HL-60/S4 (cell line): ENCODE results near the gene TBX19.

Experiments used
- in situ Hi-C: fragments of 300-500 bp; cut with MboI; formaldehyde crosslinking; loops from 2 replicates; pipeline ENCODE4 v1.14.3; 2022; ENCODE audit warnings: low sequenced_read_pairs

TBX19 gene

DNA sequence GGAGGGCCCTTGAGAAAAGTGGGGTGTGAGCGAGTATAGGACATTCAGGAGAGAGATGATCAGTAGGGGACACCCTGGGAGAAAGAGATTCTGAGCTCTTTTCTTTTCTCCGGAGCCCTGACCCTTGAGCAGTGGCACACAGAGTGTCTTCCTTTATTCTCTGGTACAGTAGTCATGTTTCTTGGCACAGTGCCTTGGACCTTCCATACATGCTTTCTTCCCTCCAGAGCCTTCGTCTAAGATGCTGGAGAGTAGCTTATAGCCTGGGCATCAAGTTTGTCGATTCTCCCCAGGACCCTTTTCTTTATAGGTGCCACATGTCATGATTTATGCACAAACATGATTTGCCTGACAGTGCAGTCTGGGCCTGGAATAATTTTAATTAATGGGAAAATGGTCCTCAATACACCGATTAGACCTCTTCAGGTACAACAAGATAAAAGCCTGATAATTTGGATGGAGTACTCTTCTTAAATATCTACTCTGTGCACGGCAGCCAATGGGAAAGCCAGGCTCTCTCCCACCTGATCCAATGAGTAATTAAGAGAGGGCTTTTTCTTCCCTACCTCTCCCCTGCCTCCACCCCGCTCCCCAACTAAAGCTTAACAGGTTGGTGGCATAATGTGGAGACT, at the start of gene TBX19:
Gene TBX19, plus strand, starts transcription at position 582 of the 632 bp plus-strand sequence. CDS start 214 bp downstream, outside the sequence.
- in situ Hi-C loops: no loop called here

DNA sequence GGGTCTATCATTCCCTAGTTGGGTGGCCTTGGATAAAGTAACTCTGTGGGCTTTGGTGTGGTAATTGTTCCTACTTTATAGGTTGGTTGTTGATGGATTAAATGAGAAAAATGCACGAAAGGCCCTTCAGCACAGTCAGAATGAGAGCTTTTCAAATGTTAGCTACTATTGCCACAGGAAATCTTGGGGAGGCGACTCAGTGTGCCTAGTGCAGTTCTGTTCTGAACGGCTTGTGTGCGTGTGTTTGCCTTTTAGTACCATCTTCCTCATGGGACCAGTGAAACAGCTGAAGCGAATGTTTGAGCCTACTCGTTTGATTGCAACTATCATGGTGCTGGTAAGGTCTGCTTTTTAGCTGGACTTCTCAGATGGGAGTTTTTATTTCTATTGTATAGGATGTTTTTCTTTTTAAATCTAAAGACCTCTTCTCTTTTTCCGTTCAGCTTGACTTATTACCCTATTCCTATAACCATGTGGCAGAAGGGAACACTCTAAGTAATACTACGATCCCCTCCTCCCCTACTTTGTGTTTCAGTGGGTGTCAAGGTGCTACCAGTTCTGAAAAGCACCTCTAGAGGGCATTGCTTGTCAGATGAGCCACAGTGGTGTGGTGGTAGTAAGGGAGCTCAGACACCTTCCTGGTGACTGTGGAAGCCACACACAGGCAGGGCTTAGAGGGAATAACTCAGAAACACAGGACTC, 45.7 kb upstream of the TBX19 start:
- in situ Hi-C loops: no loop called here

DNA sequence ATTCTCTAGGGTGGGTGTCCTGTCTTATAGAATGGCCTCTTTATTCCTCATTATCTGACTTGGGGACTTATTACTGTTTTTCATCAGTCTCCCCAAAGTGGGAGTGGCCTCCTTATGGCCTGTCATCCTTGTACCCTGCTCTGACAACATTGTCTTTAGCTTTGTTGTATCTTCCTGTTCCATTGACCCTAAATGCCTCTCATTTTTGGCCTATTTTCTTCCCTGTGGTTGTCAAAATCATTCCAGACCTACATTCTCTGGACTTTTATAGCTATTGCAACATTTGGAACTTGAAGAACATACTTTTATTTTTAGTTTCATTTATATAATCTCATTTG, 45.2 kb upstream of the TBX19 start:
- in situ Hi-C loops: no loop called here

DNA sequence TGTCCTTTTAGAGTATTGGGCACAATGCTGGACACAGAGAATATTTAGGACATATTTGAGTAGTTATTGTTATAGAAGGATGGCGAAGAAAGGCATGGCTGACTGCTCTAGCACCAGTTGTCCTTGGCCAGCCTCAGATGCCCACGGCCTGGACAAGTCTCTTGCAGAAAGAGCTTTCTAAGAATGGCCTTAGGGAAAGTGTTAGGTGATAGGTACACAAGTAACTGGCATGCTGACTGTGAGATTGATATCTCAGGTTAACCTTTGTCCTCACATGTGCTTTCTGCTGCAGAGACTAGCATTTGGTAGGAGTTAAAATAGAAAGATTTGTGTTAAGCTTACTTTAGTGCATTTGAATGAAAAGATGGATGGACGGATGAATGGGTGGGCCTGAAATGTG, 44.7 kb upstream of the TBX19 start:
- in situ Hi-C loops: no loop called here

DNA sequence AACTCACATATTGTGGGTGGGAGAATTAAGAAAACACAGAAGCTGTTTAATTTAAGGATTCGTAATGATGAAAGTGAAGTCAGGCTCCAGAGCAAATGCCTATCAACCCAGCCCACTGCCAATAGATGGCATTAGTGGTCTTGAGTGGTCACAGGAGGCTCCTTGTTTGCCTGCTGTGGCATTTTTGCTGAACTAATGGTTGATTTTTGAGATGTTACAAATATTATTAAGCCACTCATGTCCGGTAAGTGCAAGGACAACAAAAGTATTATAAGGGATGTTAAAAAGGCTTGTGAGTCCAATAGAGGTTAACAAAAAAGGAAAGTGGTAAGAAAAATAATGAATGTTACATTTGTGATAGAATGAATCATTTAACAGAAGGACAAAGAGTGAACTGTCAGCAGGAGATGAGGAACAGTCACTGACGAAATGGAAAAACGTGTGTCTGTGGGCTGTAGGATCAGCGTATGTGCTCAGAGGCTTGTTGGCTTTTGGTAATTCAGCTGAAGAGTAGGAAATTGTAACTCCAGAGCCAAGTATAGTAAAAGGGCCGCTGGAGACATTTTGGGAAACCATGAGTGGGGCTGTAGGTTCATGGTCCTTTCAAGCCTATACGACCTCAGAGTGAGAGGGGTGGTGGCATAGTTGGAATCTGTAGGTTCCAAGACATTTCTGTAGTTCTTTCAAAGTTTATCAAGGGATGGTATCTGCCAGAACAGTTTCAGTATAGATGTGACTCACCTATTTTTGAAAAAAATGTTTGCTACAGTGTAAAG, 43.7 kb upstream of the TBX19 start:
- in situ Hi-C loops: no loop called here

DNA sequence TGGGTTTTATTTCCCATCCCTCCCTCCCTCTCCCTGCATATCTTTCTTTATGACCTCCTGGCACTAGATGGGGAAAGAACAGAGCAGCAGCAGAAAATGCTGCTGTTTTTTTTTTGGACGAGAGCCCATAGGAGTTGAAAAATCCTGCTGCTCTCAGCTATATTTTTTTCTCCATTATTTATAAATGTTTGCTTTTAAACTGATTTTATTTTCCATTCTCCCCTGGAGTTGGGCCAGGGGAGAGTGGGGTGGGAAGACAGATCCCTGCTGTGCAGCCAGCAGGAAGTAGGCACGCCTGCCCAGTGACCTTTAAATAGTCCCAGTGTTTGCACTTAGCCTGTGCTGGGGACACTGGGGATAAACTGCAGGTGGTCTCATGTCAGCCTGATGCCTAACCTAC, 37.5 kb upstream of the TBX19 start:
- in situ Hi-C loops: no loop called here

DNA sequence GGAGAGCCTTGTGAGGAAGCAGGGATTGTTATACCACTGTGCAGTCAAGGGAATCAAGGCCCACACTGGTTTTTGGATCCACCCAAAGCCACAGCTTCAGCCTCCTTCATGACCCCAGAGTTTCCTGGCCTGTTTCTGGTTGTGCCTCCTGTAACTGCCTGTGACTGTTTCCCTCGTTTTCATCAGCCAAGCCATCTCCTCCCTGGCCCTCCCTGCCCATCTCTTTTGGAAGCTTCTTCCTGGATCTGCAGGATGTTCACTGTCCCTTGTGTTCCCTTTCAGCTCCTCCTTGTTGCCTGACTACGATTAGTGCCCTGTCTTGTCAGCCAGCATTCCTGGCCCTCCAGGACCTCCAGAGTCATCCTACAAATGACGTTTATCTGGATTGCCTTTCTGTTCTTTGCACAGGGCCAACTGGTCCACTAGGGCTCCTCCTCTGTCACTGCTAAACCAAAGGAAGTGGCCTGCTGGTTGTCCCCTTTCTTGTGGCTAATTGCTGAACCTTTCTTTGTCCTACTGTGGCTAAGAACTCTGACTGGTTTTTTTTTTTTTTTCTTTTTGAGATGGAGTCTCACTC, 37.0 kb upstream of the TBX19 start:
- in situ Hi-C loops: no loop called here

DNA sequence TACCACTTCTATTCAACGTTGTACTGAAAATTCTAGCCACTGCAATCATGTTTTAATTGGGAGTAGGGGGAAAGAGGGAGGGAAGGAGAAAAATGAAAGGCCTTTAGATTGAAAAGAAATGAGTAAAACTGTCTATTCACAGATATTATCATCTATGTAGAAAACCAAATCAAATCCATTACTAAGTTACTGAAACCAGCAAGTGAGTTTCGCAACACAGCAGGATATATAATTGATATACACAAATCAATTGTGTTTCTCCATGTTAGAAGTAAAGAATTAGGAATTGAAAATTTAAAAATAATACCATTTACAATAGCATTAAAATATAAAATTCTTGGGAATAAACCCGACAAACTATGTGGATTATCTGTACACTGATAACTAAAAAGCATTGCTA, 35.6 kb upstream of the TBX19 start:
- in situ Hi-C loops: no loop called here

DNA sequence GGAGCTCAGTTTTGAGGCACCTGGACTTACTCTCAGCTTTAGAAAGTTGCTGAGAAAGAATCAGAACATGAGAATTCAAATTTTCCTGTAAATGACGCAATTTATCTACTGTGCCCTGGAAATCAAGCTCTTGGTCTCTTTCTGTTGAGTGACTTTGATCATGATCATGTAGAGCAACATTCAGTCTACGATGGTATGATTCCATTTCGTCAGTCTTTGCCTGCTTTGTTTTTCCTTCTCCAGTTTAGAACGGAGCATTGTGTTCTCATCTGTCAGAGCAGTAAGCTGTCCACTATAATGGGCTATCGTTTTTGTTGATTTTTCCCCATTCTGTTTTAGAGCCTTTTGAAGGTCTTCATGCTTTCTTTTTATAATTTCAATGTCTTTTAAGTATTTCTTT, 34.2 kb upstream of the TBX19 start:
- in situ Hi-C loops: no loop called here

DNA sequence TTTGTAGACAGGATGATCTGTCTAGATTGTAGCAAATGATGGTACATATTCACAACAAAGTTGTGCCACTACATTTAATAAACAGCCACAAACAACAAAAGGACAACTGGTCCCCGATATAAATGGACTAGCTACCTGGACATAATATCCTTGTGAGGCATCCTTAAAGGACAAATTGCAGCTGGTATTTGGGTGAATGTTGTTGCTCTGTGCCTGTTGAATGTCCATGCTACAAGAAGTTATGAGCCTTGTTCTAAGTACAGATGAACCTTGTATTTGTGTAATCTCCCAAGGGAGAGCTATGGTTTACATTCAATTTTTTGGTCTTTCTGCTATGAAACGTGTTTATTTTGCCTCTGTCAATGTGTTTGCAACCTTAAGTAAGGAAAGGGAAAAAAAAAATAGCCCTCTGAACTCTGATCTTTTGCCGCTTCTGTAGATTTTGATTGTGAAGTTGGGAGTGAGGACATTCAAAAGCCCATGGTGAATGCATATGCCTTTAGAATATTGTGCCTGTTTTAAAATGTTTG, 28.4 kb upstream of the TBX19 start:
- in situ Hi-C loops: loop anchor here (10.0 kb wide), 1 partner anchor 57 kb away; no protein-coding TSS in a partner anchor

DNA sequence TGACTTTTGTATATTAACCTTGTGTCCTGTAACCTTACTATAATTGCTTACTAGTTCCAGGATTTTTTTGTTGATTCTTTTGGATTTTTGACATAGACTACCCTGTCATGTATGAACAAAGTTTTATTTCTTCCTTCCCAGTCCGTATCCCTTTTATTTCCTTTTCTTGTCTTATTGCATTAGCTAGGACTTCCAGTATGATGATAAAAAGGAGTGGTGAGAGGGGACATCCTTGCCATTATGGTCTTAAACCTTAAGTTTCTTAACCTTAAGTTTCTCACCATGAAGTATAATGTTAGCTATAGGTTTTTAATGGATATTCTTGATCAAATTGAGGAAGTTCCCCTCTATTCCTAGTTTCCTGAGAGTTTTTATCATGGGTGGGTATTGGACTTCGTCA, 24.5 kb upstream of the TBX19 start:
- in situ Hi-C loops: loop anchor here (10.0 kb wide), 1 partner anchor 61 kb away; no protein-coding TSS in a partner anchor

DNA sequence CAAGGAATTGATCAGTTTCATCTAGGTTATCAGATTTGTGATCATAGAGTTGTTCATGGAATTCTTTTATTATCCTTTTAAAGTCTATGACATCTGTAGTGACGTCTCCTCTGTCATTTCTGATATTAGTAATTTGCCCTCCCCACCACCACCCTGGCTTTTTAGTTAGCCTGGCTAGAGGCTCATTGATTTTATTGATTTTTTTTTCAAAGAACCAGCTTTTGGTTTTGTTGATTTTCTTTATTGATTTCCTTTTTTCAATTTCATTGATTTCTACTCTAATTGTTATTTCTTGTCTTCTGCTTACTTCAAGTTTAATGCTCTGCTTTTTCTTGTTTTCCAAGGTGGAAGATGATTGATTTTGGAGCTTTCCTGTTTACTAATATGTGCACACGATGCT, 23.3 kb upstream of the TBX19 start:
- in situ Hi-C loops: loop anchor here (10.0 kb wide), 1 partner anchor 63 kb away; no protein-coding TSS in a partner anchor

DNA sequence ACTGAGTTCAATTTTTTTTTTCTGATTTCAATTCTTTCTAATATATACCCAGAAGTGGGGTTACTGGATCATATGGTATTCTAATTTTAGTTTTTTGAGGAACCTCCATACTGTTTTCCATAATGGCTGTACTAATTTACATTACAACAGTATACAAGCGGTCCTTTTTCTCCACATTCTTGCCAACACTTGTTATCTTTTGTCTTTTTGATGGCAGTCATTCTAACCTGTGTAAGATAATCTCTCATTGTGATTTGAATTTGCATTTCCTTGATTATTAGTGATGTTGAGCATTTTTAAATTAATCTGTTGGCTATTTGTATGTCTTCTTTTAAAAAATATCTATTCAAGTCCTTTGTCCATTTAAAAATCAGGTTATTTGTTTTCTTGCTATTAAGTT, 21.1 kb upstream of the TBX19 start:
- in situ Hi-C loops: loop anchor here (10.0 kb wide), 1 partner anchor 65 kb away; no protein-coding TSS in a partner anchor

DNA sequence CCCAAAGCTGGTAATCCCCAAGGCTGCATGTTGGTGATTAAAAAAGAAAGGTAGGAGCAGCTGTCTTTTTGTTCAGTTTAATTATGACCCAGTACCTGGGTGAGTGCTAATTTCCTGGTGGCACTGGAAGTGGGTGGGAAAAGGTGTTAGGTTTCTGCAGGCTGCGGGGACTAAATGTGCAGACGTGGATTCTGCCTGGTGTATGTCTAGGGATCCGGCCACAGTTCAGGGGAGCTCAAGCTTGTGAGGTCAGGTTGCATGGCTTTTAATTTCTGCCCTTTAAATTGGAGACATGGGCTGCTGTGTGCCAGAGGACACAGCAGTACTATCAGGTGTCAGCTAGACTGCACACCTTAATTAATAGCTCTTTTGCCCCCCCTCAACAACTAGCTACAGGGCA, 20.3 kb upstream of the TBX19 start:
- in situ Hi-C loops: no loop called here

DNA sequence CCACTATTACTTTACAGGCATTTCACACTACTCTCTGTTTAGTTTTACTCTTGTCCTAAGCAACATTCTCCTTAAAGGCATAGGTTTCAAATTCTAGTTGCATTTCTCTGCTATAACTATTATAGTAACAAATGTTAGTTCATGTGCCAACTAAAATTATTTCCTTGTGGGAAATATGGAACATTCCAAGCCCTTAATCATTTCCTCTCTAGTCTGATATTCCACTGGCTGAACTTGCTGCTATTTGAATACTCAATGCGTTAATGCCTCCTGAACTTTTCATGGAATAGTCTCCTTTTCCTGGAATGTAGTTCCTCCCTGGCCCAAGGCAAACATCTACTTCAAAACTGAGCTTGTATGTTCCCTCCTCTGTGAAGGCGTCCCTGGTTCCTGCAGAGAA, 19.3 kb upstream of the TBX19 start:
- in situ Hi-C loops: no loop called here

DNA sequence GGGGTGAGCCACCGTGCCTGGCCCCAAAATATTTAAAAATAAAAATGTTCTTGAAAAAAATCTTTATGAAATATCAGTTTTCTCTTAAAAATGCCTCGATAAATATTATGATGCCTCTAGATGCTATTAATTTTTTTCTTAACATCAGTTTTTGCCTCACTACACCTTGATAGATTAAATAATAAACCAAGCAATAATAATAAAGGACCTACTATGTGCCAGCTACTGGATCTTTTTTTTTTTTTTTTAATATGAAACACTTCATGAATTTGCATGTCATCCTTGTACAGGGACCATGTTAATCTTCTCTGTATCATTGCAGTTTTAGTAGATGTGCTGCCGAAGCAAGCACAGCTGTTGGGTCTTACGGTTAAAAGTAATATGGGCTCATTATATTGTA, 17.5 kb upstream of the TBX19 start:
- in situ Hi-C loops: no loop called here

DNA sequence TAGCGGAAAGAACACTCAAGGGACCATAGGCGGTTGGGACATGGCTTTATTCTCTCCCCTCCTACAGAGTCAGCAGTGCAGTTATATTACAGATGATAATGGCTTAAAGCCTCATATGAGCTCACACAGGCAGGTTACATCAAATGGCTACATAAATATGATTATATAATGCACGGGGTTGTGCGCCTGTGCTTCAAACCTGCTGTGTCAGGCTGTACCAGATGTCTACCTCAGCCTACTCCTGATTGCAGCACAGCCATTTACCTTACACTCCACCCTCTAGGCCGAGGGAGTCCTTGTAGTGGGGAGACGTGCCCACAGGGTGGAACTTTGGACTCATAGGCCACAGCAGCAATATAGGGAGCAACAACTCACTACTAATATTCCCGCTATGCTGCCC, 16.4 kb upstream of the TBX19 start:
- in situ Hi-C loops: no loop called here

DNA sequence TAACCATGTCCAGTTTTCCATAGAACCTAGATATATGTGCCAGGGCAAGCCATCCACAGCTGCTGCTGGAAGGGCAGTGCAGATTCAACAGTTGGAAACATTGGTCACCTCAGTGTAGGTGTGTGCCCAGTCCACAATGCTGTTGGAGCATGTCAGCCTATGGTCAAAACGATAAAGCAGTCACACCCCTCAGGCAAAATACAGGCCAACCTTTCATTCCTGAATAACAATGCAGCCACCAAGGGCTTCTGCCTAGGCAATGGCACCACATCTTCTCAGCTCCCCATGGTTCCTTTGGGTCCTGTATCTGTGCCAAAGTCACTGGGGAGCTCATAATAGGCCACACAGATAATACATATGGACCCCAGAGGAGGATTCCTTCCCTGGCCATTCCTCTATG, 15.1 kb upstream of the TBX19 start:
- in situ Hi-C loops: no loop called here

DNA sequence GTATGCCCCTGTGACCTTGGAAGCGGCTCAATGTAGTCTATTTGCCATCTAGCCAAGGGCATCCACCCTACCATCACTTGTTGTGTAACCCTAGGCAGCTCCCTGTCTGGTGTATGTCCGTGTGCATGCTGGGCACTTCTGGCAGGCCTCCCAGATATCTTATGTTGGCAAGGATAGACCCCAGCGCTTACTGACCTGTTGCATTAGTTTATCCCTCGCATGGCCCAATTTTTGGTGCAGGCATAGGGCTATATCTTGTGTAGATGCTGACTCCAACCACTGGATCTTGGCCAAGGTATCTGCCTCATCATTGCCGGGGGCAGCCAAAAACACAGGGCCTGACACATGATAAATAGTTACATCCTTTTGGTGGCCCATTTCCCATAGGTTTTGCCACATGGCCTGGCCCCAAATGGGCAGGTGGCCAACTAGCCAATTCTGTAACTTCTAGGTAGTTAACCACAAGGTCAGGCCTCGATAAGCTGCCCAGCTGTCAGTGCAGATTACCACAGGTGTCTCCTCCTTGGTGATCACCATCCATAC, 14.0 kb upstream of the TBX19 start:
- in situ Hi-C loops: no loop called here

DNA sequence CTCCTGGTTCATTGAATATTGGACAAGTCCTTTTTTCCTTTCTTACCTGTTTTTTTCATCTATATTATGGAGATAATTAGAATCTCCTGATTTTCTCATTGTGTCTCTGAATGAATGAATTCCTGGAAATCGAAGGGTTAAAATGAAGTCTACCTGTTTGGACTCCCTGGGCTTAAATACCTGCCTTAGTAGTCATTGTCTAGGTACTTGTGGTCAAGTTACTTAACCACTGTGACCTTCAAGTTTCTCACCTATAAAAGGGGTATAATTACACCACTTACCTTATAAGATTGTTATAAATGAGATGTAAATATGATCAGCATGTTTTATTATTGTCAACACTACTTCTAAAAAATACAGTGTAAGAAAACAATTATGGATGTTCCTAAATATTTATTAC, 9.0 kb upstream of the TBX19 start:
- in situ Hi-C loops: no loop called here

DNA sequence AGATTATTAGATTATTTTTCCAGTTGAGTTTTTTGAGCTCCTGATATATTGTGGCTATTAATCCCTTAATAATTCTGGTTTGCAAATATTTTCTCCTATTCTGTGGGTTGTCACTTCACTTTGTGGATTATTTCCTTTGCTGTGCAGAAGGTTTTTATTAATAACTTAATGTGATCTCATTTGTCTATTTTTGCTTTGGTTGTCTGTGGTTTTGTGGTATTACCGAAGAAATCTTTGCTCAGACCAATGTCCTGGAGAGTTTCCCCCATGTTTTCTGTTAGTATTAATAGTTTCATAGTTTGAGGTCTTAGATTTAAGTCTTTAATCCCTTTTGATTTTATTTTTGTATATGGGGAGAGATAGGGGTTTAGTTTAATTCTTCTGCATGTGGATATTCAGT, 7.1 kb upstream of the TBX19 start:
- in situ Hi-C loops: no loop called here
